Measurements from ENCODE around the gene STRADB.
"Not testable (repeated sequence)": the region's sequence is repeated elsewhere in the genome, so short reads cannot be mapped to it uniquely, and the experiment has no call there.

The STRADB gene

DNA sequence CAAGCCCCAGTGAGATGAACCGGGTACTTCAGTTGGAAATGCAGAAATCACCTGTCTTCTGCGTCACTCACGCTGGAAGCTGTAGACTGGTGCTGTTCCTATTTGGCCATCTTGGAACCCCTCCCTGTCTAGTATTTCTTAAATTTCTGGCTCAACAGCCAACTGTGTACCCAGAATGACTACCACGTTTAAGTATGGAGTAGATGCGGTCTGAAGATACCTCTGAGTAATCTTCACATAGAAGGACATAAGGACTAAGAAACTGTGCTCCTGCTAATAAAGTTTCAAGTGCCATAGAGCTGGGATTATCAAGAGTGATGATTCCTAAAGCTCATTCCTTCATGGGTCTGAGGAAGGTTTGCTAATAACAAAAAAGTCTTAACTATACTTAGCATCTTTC, 20.7 kb upstream of the STRADB start:
- DNase-seq (ENCODE audit: low read depth) = no peak

DNA sequence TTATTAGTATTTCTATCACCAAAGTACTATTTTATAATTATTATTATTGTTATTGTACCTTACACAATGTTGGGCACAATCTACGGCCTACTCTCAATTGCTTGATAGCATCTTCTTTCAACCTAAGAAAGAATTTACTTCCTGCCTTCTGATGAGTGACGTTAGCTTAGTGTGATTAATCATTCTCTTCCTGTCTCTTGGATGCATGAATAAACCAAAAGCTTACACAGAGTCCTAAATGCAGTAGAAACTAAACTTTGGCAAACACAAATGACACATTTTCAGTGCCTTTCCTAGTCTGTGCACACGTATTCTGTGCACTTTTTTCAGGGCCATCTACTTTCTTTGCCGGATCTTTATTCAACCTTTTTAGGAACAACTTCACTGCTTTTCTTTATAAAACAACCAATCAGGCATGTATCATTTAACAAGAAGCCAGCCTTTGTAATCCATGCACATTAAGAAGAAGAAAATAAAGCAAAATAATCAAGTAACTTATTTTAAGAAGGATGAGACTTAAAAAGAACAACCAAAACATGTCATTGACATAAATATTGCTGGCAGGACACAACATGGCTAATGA, 19.4 kb upstream of the STRADB start:
- no peak for DNase-seq (ENCODE audit: low read depth)

DNA sequence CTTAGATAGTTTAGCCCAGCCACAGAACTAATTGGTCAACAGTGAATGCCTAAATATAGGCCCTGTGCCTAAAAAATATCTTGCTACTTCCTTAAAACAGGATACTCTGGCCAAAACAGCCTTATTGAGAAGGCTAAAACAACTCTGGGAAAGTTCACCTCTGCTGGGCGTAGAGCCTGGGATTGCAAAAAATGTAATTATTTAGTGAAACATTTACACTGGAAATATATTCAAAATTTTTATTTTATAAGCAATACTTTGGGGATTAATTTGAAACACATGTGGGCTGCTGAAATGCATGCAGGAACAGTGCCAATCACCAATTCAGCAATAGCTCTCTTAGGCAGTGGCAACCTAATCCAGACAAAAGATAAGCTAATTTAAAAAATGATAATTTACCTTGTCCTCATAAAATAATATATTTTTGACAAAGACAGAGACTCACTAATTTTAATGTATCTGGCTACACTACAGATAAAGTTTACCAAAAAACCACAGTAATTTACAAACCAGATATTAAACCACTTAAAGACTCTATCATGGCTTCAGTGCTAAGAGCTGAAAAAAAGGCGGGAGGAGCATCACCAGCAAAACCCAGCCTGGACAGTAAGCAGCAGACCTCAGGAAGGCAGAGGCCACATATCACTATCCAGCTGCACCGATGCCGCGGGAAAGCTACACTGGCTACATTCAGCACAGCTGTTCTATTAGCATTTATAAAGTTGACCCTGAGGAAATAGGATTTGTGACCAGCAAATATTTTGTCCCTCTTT, 18.7 kb upstream of the STRADB start:
- DNase-seq (ENCODE audit: low read depth) = no peak

DNA sequence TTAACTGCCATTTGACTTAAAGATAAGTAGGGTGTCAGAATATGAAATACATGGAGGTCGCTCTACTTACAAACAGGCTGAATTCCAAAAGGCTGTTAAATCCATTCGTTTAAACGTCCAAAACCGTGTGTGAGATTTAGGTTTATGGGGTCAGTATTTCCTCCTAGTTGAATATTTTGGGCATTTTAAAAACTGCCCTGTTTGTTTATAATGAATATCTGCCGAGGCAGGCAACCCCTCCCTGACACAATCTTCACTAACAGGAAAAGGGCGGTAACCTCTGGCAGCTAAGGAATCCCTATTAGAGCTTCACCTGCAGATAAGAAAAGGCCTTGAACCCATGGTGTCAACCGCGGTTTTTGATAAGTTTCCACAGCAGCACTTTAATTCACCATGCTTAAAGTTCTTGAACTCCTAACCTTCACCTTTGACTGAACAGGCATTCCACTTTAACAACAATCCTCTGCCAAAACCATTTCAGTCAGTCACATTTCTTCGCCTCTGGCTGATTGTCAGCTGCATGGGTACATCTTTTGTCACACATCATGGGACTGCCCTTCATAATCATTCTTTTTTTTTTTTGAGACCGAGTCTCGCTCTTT, 18.0 kb upstream of the STRADB start:
- no peak for DNase-seq (ENCODE audit: low read depth)

DNA sequence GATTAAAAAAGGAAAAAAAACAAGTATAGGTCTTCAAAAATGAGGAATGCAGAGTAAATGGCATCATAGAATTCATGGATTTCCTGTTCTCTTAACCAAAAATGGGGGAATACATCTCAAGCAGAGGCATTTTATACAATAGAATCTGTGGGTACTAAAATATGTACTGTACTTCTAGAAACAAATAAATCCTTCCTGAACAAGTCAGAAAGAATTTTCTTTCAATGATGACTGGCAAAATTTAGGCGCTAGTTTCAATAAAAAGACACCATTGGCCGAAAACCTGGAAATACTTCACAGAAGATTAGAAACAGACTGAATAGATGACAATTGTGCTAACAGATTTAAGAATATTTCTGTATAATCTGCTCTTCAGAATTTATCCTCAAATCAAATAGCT, 15.4 kb upstream of the STRADB start:
- no peak for DNase-seq (ENCODE audit: low read depth)

DNA sequence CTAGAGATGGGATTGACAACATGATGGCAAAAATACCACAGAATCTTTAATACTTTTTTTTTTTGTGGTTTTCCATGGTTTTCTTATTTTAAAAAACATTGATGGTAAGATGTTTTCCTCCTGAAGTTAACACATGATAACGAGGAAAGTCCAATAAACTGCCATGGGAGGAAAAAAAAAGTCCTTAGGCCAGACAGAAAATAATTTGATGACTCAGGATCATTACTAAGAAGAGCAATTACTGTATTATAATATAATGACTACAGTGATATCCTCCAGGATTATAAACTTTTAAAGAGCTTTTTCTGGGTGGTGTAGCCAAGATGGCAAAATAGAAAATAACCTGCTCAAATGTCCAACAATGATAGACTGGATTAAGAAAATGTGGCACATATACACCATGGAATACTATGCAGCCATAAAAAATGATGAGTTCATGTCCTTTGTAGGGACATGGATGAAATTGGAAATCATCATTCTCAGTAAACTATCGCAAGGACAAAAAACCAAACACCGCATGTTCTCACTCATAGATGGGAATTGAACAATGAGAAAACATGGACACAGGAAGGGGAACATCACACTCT, 12.1 kb upstream of the STRADB start:
- DNase-seq (ENCODE audit: low read depth) = not testable (repeated sequence)

DNA sequence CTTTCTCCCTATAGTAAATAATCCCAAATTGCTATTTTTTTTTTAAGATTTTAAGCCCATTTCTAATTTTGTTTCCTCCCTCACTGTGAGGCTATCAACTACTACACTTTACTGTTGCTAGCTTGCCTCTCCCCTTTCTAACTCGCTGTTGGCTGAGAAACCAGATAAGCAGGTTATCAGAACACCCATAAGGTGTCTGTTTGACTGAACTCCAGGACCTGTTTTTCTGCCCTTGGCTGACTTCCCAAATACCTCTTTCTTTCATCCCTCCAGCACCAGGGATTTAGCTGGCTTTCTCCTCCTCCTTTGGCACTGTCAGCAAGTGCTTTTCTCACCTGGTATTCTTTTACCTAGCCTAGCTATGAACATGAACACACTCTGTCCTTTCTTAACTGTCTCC, 11.4 kb upstream of the STRADB start:
- no peak for DNase-seq (ENCODE audit: low read depth)

DNA sequence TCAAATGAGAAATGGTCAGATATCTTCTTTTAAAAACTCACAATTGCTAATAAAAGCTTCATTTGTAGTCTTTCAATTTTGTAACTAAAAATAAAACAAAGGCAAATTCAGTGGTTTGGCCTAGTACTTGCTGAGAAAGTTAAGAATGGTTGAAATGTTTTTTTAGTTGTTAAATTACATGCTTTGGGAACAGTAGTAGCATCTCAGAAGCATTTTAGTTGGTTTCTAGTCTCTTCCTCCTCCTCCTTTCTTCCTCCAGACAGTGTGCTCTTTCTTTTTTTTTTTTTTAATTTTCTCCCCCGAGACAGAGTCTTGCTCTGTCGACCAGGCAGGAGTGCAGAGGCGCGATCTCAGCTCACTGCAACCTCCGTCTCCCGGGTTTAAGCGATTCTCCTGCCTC, 10.1 kb upstream of the STRADB start:
- DNase-seq (ENCODE audit: low read depth) = no peak

DNA sequence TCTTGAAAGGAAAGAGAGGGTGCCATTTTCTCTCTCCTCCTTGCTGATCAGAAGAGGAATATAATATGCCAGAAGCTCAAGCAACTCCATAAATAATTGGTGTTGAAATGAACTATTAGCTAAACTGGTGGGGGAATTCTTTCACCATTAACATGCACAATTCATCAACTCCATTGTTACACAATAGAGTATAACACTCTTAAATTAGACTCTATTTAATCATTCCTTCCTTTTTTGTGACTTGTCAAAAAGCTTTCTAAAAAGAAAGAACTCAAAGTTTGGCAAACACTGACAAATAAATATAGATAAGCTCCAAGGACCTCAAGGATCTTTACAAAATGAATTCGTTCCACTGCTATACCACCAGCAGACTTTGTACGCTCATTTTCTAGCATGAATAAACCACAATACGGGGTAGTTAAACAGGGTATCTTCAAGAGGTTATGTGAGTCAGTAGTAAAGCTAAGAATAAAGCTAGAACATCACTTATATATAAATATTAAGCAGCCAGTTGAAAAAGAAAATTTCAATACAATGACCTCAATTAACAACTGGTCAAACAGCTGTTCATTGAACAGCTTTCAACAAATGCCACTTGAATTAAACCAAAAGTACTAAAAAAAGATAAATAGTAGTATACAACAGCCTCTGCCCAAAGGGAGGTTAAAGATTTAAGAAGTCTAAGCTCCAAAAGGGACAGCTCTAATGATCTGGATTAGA, 6.6 kb upstream of the STRADB start:
- DNase-seq (ENCODE audit: low read depth) = no peak

DNA sequence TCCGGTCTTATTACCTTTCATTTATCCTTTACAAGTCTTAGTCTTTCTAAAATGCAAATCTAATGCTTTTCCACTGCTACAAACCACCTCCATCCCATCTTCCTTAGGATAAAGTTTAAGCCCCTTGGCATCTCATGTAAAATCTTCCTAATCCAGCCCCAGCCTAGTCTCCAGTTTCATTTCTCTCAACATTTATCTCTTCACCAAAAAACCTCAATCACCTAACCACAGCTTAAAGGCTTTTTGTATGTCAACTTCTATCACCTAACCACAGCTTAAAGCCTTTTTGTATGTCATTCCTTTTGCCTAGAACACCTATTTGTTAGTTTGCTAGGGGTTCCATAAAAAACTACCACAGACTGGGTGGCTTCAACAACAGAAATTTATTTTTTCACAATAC, 4.5 kb upstream of the STRADB start:
- no peak for DNase-seq (ENCODE audit: low read depth)

DNA sequence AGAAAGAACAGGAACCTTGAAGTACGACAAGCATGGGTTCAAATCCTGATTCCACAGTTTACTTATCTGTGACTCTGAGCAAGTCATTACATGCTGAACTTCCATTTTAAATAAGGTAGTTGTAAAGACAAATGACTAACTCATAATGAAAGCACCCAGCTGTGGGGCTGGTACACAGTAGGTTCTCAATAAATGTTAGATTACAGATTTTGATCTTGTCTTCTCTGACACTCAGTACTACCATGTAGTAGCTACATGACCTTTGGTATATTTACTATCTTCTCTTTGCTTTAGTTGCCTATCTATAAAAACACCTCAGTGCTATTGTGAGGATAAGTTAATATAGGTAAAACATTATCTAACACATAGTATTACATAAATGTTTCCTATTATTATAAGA, 3.5 kb upstream of the STRADB start:
- no peak for DNase-seq (ENCODE audit: low read depth)

DNA sequence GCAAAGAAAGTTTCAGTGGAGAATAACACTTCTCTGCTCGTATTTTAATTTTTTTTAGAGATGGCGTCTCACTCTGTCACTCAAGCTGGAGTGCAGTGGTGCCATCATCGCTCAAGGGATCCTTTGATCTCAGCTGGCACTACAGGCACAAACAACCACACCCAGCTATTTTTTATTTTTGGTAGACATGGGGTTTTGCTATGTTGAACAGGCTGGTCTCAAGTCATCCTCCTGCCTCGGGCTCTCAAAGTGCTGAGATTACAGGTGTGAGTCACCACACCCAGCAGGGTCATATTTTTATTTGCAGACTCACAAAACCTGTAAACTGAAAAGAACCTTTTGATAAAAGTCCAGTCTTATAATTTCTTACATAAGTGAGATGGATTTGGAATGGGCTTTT, 2.8 kb upstream of the STRADB start:
- DNase-seq (ENCODE audit: low read depth) = no peak

DNA sequence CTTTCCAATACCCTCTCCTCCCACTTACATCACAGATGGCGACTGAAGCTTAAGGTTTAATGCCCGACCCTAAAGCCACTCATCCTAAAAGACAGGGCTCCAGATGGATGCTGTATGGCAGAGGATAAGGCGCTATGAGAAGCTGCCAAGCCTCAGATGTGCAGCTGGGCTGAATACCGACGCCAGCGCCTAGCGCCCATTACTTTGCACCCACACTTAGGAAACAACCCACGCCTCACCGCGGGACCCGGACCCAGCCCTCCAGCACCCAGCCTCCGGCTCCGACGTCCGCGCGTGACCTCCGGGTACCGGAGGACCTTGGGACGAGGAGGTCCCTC, 617 bp upstream of the STRADB start:
- DNase-seq (ENCODE audit: low read depth) = no peak

DNA sequence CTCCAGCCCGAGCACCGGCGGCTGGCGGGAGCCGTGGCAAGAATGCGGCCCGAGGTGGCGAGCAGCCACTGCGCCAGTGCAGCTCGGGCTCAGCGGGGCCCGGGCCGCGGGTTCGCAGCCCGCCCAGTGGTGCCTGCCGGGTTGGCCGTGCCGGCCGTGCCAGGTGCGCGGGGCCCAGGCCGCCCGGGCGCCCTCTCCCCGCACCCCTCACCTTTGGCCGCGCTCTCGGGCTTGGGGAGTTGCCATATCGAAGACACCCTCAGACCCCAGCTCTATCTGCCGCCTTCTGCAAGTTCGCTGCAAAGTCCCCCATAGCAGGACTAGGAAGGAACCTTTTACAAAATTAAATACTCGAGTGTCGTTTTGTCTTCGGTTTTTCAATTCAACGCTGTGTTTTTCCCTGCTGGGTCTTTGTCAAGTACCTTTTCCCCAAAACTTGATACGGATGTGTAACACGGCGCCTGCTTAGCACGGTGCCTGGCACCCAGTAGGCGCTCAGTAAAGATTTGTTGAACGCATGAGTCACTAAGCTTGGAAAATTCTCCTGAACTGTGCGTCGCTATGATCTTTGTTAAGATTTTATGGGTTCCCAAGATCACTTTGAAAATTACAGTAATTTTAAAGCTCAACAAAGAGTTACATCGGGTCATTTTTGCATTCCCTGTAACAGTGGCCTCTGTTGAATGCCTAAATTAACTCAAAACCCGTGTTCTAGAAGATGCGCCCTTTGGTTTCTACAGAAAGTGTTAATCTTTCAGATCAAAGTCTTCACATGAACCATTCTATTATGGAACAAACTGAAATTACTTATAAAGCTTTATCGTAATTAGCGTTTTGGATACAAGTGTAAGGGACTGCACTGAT, 750 bp downstream of the STRADB start:
- no peak for DNase-seq (ENCODE audit: low read depth)

DNA sequence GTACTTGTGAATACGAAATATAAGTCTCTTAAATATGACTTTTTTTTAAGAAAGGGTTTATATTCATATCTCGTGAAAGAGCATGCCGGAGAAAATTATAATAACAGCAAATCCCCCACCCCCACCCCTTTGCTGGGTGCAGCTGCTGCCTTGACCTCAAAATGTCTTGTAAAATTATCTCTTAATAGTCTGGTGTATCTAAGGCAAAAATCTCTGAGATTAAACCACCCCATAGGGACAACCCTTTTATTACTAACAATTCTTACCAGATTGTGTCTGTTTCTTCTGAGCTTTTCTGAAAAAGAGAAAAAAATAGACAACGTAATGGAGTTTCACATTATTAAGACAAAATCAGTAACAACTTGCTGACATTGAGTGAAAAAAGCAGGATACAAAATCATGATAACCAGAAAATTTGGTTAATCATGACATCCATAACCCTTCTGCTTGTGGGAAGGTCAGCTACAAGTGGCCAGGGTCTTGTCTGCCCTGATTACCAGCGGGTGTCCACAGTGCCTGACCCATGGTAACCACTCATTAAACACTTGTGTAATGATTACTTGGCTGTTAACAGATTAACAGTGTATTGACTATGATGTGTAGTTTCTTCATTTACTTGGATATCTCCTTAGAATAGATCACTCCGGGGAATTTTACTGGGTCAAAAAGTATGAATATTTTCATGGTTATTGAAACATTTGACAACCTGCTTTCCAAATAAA, 1.5 kb downstream of the STRADB start:
- no peak for DNase-seq (ENCODE audit: low read depth)

DNA sequence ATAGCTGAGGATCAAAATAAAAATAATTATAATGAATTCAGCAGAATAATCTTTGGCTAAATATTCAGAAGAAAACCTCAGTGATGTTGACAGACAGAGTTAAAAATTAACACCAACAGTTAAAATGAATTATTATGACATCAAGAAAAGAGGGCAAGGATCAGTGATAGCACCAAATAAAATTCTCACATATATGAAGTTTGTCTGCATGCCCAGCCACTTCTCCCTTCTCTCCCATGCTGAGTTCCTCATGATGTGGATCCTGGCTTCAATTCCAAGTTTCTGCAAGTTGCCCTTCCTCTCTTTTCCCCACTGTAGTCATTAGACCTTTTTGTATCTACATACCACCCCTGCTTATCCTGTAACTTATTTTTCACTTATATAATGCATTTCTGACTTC, 6.8 kb downstream of the STRADB start:
- no peak for DNase-seq (ENCODE audit: low read depth)

DNA sequence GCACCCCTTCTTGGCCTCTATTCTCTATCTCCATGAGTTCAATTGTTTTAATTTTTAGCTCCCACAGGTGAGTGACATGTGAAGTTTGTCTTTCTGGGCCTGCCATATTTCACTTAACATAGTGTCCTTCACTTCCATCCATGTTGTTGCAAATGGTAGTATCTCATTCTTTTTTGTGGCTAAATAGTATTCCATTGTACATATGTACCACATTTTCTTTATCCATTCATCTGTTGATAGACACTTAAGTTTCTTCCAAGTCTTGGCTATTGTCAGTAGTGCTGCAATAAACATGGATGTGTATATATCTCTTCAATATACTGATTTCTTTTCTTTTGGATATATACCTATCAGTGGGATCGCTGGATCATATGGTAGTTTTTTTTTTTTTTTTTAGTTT, 9.0 kb downstream of the STRADB start:
- DNase-seq (ENCODE audit: low read depth) = no peak

DNA sequence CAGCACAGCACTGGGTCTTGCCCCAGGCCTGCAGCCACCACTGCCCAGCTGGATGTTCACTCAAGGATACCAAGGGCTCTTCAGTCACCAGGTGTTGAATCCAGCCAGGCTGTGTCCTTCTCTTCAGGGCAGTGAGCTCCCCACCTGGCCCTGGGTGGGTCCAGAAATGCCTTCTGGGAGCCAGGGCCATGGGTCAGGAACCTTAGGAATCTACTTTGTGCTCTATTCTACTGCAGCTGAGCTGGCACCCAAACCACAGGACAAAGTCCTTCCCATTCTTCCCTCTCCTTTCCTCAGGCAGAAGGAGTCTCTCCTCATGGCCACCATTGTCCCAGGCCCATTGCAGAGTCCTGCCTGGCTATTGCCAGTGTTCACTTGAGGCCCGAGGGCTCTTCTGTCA, 13.0 kb downstream of the STRADB start:
- no peak for DNase-seq (ENCODE audit: low read depth)

DNA sequence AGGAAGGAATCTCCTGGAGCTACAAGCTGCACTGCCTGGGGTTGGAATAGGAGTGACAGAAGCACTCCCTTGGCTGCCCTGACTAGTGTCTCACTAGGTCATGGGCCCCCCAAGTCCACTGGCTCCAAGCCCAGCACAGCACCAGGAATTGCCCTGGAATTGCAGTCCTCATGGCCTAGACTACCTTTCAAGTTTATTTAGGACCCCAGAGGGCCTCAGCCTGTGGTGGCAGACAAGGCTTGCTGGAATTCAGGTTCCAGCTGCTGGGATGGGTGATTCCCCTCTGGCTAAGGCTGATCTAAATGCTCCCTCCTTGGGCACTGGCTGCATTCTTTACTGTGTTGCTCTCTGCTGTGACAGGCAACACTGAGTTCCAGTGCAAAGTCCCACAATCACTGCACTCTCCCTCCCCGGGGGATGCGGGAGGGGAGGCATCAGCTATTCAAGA, 14.0 kb downstream of the STRADB start:
- no peak for DNase-seq (ENCODE audit: low read depth)

DNA sequence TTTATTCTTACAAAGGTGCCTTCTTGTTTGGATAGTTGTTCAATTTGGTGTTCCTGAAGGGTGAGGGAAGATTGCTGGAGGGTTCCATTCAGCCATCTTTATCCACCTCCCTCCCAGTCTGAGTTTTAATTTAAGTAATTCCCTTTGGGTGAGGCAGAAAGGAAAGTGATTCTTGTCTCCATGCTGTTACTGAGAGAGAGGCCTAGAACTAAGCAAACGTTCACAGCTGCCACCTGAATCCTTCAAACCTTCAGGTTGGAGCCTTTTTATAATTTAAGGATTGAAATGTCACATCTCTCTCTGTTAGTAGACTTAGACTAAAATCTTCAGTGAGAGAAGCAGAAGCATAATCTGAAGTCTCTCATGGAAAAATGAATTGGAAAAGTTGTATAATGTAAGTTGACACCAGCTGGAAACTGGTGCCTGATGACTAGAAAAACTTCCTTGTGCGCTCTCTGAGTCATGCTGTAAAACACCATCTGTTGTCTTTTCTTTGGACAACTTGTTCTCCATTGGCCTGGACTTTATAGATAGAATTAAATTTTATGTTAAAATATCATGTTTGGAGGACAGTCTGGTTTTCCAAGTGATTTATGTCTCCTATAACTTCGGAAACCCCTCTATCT, 14.6 kb downstream of the STRADB start:
- DNase-seq (ENCODE audit: low read depth) = no peak

DNA sequence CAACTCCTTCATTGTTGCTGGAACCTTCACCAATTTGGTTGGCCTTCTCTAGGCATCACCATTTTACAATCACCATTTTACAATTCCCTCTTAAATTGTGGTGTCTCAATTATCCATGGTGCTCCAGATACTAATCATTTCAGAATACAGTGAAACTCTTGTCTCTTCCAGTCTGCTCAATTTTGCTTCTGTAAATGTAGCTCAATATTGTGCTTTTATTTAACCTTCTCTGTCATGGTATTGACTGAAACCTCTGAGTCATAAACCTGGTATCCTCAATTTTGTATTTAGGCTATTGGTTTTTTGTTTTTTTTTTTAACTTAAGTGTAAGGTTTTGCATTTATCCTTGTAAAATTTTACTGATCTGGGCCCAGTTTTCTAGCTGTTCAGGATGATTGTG, 16.1 kb downstream of the STRADB start:
- no peak for DNase-seq (ENCODE audit: low read depth)
